ENCODE results near the gene SCN11A. TPM values are rescaled to one million over a fixed set of nuclear protein-coding genes. Genes with fewer than 3 reads are reported as not detected.

SCN11A gene
- total and polyA plus RNA-seq, 7 donors = 0.03 to 0.05 (median 0.04) TPM; not detected in 4

DNA sequence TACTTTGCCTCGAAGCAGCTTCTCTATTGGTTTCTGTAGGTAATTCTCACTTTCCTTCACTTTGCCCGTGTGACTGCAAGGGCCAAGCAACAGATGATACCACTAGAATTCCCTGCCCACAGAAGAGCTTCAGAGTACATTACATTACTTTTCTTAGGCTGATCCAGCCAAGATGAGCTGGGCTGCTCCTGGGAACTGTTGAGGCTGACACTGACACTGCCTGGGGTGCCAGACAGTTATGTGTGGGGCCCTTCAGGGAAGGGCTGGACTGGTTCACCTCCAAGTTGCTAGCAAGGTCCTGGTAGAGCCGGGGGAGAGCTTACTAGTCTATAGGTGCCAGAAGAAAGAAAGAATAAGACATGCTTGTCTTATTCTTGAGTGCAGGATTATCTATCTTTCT lies 36.7 kb upstream of the SCN11A start:
- Histone ChIP-seq H3K27ac (no peak overlapping the region), H3K4me1 (no peaks in the 10 kb centered on the region), H3K27me3 (ENCODE audit: insufficient read depth in 3 of 3, low read length in 2 of 3) (no peaks in the 10 kb centered on the region), H3K4me3 (no peak overlapping the region), H3K36me3 (ENCODE audit: insufficient read depth in 1 of 2, low read depth in 1 of 2) (peaks cover 9 to 100% of the 10 kb centered on the region in 2 donors), H3K9me3 (no peaks in the 10 kb centered on the region)
- no peak for TF ChIP-seq CTCF (IDR thresholded peaks at IDR 0.05)
- WGBS, 3 donors = 93% methylated on average over 3 of the region's 3 CpGs
- DNase-seq (no peak), ATAC-seq (no peak)
- intact Hi-C loops (cut with DNase I) = no loop called here

- intact Hi-C loops (cut with DNase I) = no loop called here
- Histone ChIP-seq H3K27ac (no peak overlapping the region), H3K9me3 (no peaks in the 10 kb centered on the region), H3K4me1 (no peaks in the 10 kb centered on the region), H3K4me3 (no peak overlapping the region), H3K27me3 (ENCODE audit: insufficient read depth in 3 of 3, low read length in 2 of 3) (no peaks in the 10 kb centered on the region), H3K36me3 (ENCODE audit: insufficient read depth in 1 of 2, low read depth in 1 of 2) (peaks cover 9 to 95% of the 10 kb centered on the region in 2 donors)
- no peak for DNase-seq
- no peak for ATAC-seq
- TF ChIP-seq CTCF (IDR thresholded peaks at IDR 0.05) = no peak
- WGBS, 3 donors = 84 to 86% (median 85%) methylated on average over 4 of the region's 4 CpGs
Measured at GRCh38 chr3:39086144-39086543, 34.4 kb upstream of the SCN11A start.

GRCh38 chr3:39082666-39083313 lies 31.0 kb upstream of the SCN11A start:
- no peak overlapping the region for H3K27ac ChIP-seq
- 96% methylated on average over 4 of the region's 4 CpGs for whole genome bisulfite sequencing, 3 donors
- H3K9me3 ChIP-seq = no peaks in the 10 kb centered on the region
- no peaks in the 10 kb centered on the region for H3K27me3 ChIP-seq (ENCODE audit: insufficient read depth in 3 of 3, low read length in 2 of 3)
- intact Hi-C loops (cut with DNase I) = no loop called here
- peaks cover 6 to 91% of the 10 kb centered on the region in 2 donors for H3K36me3 ChIP-seq (ENCODE audit: insufficient read depth in 1 of 2, low read depth in 1 of 2)
- H3K4me3 ChIP-seq = no peak overlapping the region
- no peak for ATAC-seq
- H3K4me1 ChIP-seq = no peaks in the 10 kb centered on the region
- TF ChIP-seq CTCF (IDR thresholded peaks at IDR 0.05) = no peak
- DNase-seq = no peak

- ATAC-seq = no peak
- no peaks in the 10 kb centered on the region for H3K4me1 ChIP-seq
- no peak overlapping the region for H3K4me3 ChIP-seq
- peaks cover 6 to 91% of the 10 kb centered on the region in 2 donors for H3K36me3 ChIP-seq (ENCODE audit: insufficient read depth in 1 of 2, low read depth in 1 of 2)
- no peaks in the 10 kb centered on the region for H3K9me3 ChIP-seq
- intact Hi-C loops (cut with DNase I) = no loop called here
- no peak for TF ChIP-seq CTCF (IDR thresholded peaks at IDR 0.05)
- no peaks in the 10 kb centered on the region for H3K27me3 ChIP-seq (ENCODE audit: insufficient read depth in 3 of 3, low read length in 2 of 3)
- H3K27ac ChIP-seq = no peak overlapping the region
- DNase-seq = no peak
Measured at GRCh38 chr3:39080026-39080425, 28.3 kb upstream of the SCN11A start.

DNA sequence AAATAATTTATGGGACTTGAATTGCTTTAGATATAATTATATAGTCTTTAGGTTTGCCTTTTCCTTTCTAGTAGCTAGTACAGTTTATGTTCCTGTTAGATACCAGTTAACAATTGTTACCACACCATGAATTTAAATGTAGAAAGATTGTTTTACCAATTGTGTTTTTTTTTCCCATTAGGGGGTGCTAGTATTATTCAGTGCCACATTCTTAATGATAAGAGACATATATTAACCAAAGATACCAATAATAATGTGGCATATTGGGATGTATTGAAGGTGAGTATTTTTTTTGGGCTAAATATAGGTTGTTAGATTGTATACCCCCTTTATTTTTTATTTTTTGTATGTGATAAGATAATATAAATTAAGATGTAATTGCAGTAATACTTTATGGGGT lies 27.8 kb upstream of the SCN11A start:
- no peaks in the 10 kb centered on the region for H3K4me1 ChIP-seq
- H3K4me3 ChIP-seq = no peak overlapping the region
- H3K27ac ChIP-seq = no peak overlapping the region
- H3K9me3 ChIP-seq = no peaks in the 10 kb centered on the region
- H3K36me3 ChIP-seq (ENCODE audit: insufficient read depth in 1 of 2, low read depth in 1 of 2) = peaks cover 6 to 91% of the 10 kb centered on the region in 2 donors
- intact Hi-C loops (cut with DNase I) = loop anchor here in 1 of 2 donors (1.0 kb wide), 1 partner anchor 26 kb away; no protein-coding TSS in a partner anchor
- no peak for ATAC-seq
- no peak for DNase-seq
- H3K27me3 ChIP-seq (ENCODE audit: insufficient read depth in 3 of 3, low read length in 2 of 3) = no peaks in the 10 kb centered on the region
- TF ChIP-seq CTCF (IDR thresholded peaks at IDR 0.05) = no peak
